T-cell (primary cell): Measurements from ENCODE around the gene TEX19. TPM values are rescaled to one million over a fixed set of nuclear protein-coding genes. Genes with fewer than 3 reads are reported as not detected.
A peak's percentile ranks its signal among the peaks of the same experiment; 100 is the strongest.
"Not testable (repeated sequence)": the region's sequence is repeated elsewhere in the genome, so short reads cannot be mapped to it uniquely, and the experiment has no call there.

Source experiments
- ATAC-seq, 4 experiments: fragments of 200-7000 bp in 3 of 4; fragments of 150-1000 bp in 1 of 4; cut with Tn5 transposase; replicated peaks in 1 of 4; 1 replicate in 3 of 4; 2 replicates in 1 of 4; pipeline ENCODE4 v1.10.0; 2021; ENCODE audit warnings: moderate library complexity in 3 of 4, mild to moderate bottlenecking in 2 of 4, moderate number of reproducible peaks in 1 of 4
- CTCF ChIA-PET, 2 donors: fragments of 300-600 bp; sonication (Branson Sonifier 250); formaldehyde crosslinking; loops; one replicate each; lab custom pipeline; 2022; ENCODE audit warnings: antibody characterized with exemption in 2 of 2; lab: Charles Lee
- POLR2A ChIA-PET, 2 donors: fragments of 300-600 bp; sonication (Branson Sonifier 250); formaldehyde crosslinking; loops; one replicate each; lab custom pipeline; 2022; ENCODE audit warnings: antibody characterized with exemption in 2 of 2; lab: Charles Lee
- DNase-seq, 35 experiments: peaks; one replicate each; pipeline versions ENCODE4 v3.0.0 to v3.0.0-alpha.2; 2013 to 2023
- H3K27ac ChIP-seq: one replicate; pipeline ENCODE4 v1.5.1; 2013; ENCODE audit warnings: low read length
- H3K27me3 ChIP-seq, 2 experiments: replicated peaks in 1 of 2; 1 replicate in 1 of 2; 2 replicates in 1 of 2; pipeline versions ENCODE4 v1.6.1 to v1.7.0; 2013; ENCODE audit warnings: low read length in 1 of 2, mixed read lengths in 1 of 2; ENCODE audit not compliant: control insufficient read depth in 2 of 2, insufficient read depth in 2 of 2; ENCODE audit errors: extremely low read depth in 1 of 2
- H3K36me3 ChIP-seq, 2 donors: 1 replicate in 1 of 2; 2 replicates in 1 of 2; pipeline versions ENCODE4 v1.6.1 to v1.7.0; 2013; ENCODE audit warnings: low read length in 1 of 2; ENCODE audit not compliant: control insufficient read depth in 2 of 2, insufficient read depth in 1 of 2; ENCODE audit errors: extremely low read depth in 1 of 2
- H3K4me1 ChIP-seq, 2 experiments: 1 replicate in 1 of 2; 2 replicates in 1 of 2; pipeline versions ENCODE4 v1.6.1 to v1.7.0; 2013; ENCODE audit warnings: low read length in 2 of 2, mixed read lengths in 1 of 2; ENCODE audit not compliant: insufficient read depth in 2 of 2, control insufficient read depth in 1 of 2; ENCODE audit errors: extremely low read depth in 1 of 2
- H3K4me3 ChIP-seq, 2 donors: 1 replicate in 1 of 2; 2 replicates in 1 of 2; pipeline versions ENCODE4 v1.5.1 to v1.7.0; 2013; ENCODE audit warnings: mild to moderate bottlenecking in 2 of 2, low read length in 1 of 2, moderate library complexity in 1 of 2; ENCODE audit not compliant: control insufficient read depth in 1 of 2; ENCODE audit errors: extremely low read depth in 1 of 2
- H3K9me3 ChIP-seq: 2 replicates; pipeline ENCODE4 v1.7.0; 2013
- H3K27ac Mint-ChIP-seq, 2 donors: one replicate each; pipeline ENCODE4 v1.8.0; 2020 to 2021; ENCODE audit warnings: mild to moderate bottlenecking in 2 of 2, mixed read lengths in 2 of 2
- H3K27me3 Mint-ChIP-seq, 2 donors: one replicate each; pipeline ENCODE4 v1.8.0; 2021 to 2022; ENCODE audit warnings: mixed read lengths in 2 of 2
- H3K36me3 Mint-ChIP-seq: one replicate; pipeline ENCODE4 v1.8.0; 2021; ENCODE audit warnings: mixed read lengths
- H3K4me1 Mint-ChIP-seq, 3 donors: one replicate each; pipeline ENCODE4 v1.8.0; 2020 to 2022; ENCODE audit warnings: mixed read lengths in 3 of 3, mild to moderate bottlenecking in 1 of 3
- H3K4me3 Mint-ChIP-seq, 3 donors: one replicate each; pipeline ENCODE4 v1.8.0; 2020 to 2022; ENCODE audit warnings: mild to moderate bottlenecking in 3 of 3, mixed read lengths in 3 of 3, moderate library complexity in 3 of 3
- H3K9me3 Mint-ChIP-seq, 3 donors: one replicate each; pipeline ENCODE4 v1.8.0; 2020 to 2022; ENCODE audit warnings: mixed read lengths in 3 of 3
- WGBS: methylation state at CpG from one replicate; pipeline ENCODE4 v1.1.5; 2013; ENCODE audit warnings: missing lambda C conversion rate; ENCODE audit not compliant: insufficient coverage; 5-methylcytosine and 5-hydroxymethylcytosine counted together
- total RNA-seq, 35 experiments: library from RNA in 6 of 35; stranded (reverse) in 6 of 35; fragments of 120-200 nt in 1 of 35; gene quantifications; one replicate each; pipeline versions ENCODE4 v1.2.1 to v1.2.4 and lab custom pipeline; 2013 to 2026

TEX19 gene
- total RNA-seq, 5 donors from 2014 or later (not counting 1 experiment from before 2014, with no cell fraction given): not detected

DNA sequence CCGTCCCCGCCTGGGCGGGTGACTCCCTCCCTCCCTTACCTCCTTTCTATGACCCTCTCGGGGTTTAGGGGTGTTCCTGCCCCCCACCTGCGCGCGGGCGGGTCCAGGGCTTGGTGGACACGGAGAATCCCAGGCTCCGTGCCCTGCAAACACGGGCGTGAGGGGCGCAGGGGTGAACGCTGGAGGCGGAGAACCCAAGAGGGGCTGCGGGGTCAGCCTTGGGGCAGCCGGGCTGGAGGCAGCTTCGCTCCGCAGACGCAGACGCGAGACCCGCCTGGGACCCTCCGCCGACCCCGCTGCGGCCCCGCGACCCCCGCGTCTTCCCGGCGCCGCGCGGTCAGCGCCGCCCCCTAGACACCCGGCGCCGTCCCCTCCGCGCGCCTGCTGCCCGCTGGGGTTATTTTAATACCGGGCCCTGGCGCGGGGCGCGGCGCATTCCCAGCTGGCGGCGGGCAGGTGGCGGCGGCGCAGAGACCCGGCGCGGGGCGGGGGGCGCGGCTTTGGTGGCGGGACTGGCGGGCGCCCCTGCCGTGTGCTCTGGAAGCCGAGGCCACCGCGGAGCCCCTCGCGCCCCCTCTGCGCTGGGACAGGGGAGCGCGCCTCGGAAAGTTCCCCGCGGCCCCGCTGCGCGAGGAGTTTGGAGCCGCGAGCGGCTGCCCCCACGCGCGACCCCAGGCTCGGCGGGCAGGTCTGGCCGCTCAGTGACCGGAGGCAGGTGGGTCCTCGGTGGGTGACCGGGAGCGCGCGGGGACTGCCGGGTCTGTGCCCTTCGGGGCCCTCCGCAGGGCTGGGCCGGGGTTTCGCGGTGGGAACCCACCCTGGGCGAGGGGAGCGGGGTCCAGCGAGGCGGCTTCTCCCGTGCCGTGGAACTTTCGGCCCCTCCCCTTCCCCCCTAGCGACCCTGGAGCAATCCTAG lies 12.5 kb downstream of the TEX19 start, which contains the start of gene UTS2R:
TSS of gene UTS2R (plus strand) at position 433 of the 916 bp plus-strand sequence. CDS start 2,560 bp downstream, outside the sequence.
- Histone ChIP-seq H3K9me3 (no peaks in the 10 kb centered on the region), H3K36me3 (no peaks in the 10 kb centered on the region), H3K27me3 (peaks cover 4 to 65% of the 10 kb centered on the region in 2 experiments), H3K4me3 (peak within 1 kb of the TSS; percentile 40 to 64), H3K27ac (no peak within 1 kb of the TSS), H3K4me1 (peaks cover 2 to 12% of the 10 kb centered on the region in 2 experiments)
- Mint-ChIP-seq H3K27ac (no peak within 1 kb of the TSS), H3K27me3 (peaks cover 26 to 53% of the 10 kb centered on the region in 2 donors), H3K36me3 (no peaks in the 10 kb centered on the region), H3K9me3 (no peaks in the 10 kb centered on the region), H3K4me3 (peak within 1 kb of the TSS; percentile 66 to 81 (median 76)), H3K4me1 (peaks cover 10 to 17% (median 17%) of the 10 kb centered on the region in 3 donors)
- 7% methylated on average over 99 of the region's 109 CpGs for WGBS
- no peak for DNase-seq
- ChIA-PET POLR2A (no interaction called here), CTCF (no interaction called here)
- peak in 1 of 4 experiments; percentile 21 for ATAC-seq

GRCh38 chr17:82372249-82373071 lies 13.4 kb downstream of the TEX19 start:
- Mint-ChIP-seq H3K9me3 (no peaks in the 10 kb centered on the region), H3K36me3 (no peaks in the 10 kb centered on the region), H3K4me1 (peaks cover 10 to 17% (median 17%) of the 10 kb centered on the region in 3 donors), H3K27me3 (peaks cover 26 to 55% of the 10 kb centered on the region in 2 donors), H3K27ac (no peak overlapping the region), H3K4me3 (peak overlapping the region in 2 of 3 donors; percentile 24 to 62)
- ChIA-PET POLR2A (no interaction called here), CTCF (no interaction called here)
- DNase-seq (no peak), ATAC-seq (no peak)
- Histone ChIP-seq H3K4me1 (peaks cover 2 to 12% of the 10 kb centered on the region in 2 experiments), H3K27me3 (peaks cover 4 to 66% of the 10 kb centered on the region in 2 experiments), H3K4me3 (no peak overlapping the region), H3K27ac (no peak overlapping the region), H3K9me3 (no peaks in the 10 kb centered on the region), H3K36me3 (no peaks in the 10 kb centered on the region)
- WGBS: 49% methylated on average over 21 of the region's 41 CpGs

- H3K27ac ChIP-seq, H3K9me3 Mint-ChIP-seq, CTCF ChIA-PET, ATAC-seq, POLR2A ChIA-PET, H3K36me3 ChIP-seq, H3K36me3 Mint-ChIP-seq, DNase-seq, H3K4me3 ChIP-seq, H3K9me3 ChIP-seq: not testable (repeated sequence)
- peak overlapping the region in 1 of 3 donors; percentile 62 for H3K4me3 Mint-ChIP-seq
- H3K27ac Mint-ChIP-seq: peak overlapping the region in 1 of 2 donors; percentile 15
- H3K4me1 ChIP-seq: peaks cover 2 to 12% of the 10 kb centered on the region in 2 experiments
- WGBS: 86% methylated on average over 6 of the region's 10 CpGs
- peaks cover 10 to 17% (median 17%) of the 10 kb centered on the region in 3 donors for H3K4me1 Mint-ChIP-seq
- H3K27me3 Mint-ChIP-seq: peaks cover 26 to 51% of the 10 kb centered on the region in 2 donors
- H3K27me3 ChIP-seq: peaks cover 4 to 65% of the 10 kb centered on the region in 2 experiments
Measured at GRCh38 chr17:82373072-82373452, 14.0 kb downstream of the TEX19 start.

DNA sequence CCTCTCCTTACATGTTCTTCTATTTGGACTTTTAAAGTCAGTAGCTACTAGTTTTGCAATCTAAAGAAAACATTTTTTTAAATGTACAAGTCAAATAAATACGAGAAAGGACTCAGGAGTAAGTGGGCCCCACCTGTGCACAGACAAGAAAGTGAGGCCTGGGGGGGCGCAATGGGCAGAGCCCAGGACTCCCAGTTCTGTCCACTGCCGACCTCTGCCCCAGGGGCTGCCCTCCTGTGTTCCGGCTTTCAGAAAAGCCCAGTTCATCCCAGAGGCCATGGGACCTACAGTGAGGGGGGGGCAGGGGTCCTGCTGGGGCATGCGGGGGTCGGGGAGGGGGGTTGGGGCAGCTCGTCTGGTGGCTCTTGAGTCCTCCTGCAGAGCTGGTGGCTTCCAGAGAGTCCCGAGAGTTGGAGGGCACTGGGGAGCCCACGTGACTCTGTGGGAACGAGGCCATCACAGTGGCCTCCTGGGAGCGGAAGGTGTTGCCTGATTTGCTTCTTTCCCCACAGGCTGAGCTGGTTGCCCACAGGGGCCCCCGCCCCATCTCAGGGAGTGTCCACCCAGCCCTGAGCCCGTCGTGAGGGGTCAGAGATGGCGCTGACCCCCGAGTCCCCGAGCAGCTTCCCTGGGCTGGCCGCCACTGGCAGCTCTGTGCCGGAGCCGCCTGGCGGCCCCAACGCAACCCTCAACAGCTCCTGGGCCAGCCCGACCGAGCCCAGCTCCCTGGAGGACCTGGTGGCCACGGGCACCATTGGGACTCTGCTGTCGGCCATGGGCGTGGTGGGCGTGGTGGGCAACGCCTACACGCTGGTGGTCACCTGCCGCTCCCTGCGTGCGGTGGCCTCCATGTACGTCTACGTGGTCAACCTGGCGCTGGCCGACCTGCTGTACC lies 14.9 kb downstream of the TEX19 start:
- 92% methylated on average over 34 of the region's 37 CpGs for WGBS
- CTCF ChIA-PET: no interaction called here

DNA sequence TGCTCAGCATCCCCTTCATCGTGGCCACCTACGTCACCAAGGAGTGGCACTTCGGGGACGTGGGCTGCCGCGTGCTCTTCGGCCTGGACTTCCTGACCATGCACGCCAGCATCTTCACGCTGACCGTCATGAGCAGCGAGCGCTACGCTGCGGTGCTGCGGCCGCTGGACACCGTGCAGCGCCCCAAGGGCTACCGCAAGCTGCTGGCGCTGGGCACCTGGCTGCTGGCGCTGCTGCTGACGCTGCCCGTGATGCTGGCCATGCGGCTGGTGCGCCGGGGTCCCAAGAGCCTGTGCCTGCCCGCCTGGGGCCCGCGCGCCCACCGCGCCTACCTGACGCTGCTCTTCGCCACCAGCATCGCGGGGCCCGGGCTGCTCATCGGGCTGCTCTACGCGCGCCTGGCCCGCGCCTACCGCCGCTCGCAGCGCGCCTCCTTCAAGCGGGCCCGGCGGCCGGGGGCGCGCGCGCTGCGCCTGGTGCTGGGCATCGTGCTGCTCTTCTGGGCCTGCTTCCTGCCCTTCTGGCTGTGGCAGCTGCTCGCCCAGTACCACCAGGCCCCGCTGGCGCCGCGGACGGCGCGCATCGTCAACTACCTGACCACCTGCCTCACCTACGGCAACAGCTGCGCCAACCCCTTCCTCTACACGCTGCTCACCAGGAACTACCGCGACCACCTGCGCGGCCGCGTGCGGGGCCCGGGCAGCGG lies 15.7 kb downstream of the TEX19 start:
- Histone ChIP-seq H3K9me3 (no peaks in the 10 kb centered on the region), H3K27me3 (peaks cover 4 to 76% of the 10 kb centered on the region in 2 experiments), H3K36me3 (no peaks in the 10 kb centered on the region), H3K4me3 (no peak overlapping the region), H3K4me1 (peaks cover 2 to 12% of the 10 kb centered on the region in 2 experiments), H3K27ac (no peak overlapping the region)
- H3K9me3 Mint-ChIP-seq: no peaks in the 10 kb centered on the region
- DNase-seq (no peak), ATAC-seq (no peak)
- H3K27ac Mint-ChIP-seq: no peak overlapping the region
- no peak overlapping the region for H3K4me3 Mint-ChIP-seq
- CTCF ChIA-PET: no interaction called here
- H3K4me1 Mint-ChIP-seq: peaks cover 10 to 18% (median 17%) of the 10 kb centered on the region in 3 donors
- WGBS: 33% methylated on average over 76 of the region's 79 CpGs
- no peaks in the 10 kb centered on the region for H3K36me3 Mint-ChIP-seq
- H3K27me3 Mint-ChIP-seq: peaks cover 26 to 47% of the 10 kb centered on the region in 2 donors
- POLR2A ChIA-PET: no interaction called here

More for the DNA sequence above, 14.9 kb downstream of the TEX19 start:
- H3K4me3 ChIP-seq: no peak overlapping the region
- H3K27ac ChIP-seq: no peak overlapping the region
- Mint-ChIP-seq H3K9me3 (no peaks in the 10 kb centered on the region), H3K27me3 (peaks cover 29 to 52% of the 10 kb centered on the region in 2 donors), H3K4me3 (peak overlapping the region in 1 of 3 donors; percentile 62), H3K27ac (no peak overlapping the region), H3K4me1 (peaks cover 10 to 17% (median 17%) of the 10 kb centered on the region in 3 donors), H3K36me3 (no peaks in the 10 kb centered on the region)
- no peaks in the 10 kb centered on the region for H3K9me3 ChIP-seq
- DNase-seq (no peak), ATAC-seq (no peak)
- peaks cover 4 to 74% of the 10 kb centered on the region in 2 experiments for H3K27me3 ChIP-seq
- no peaks in the 10 kb centered on the region for H3K36me3 ChIP-seq
- POLR2A ChIA-PET: no interaction called here
- H3K4me1 ChIP-seq: peaks cover 2 to 12% of the 10 kb centered on the region in 2 experiments
